ENCODE results near the gene SAMM50.
A peak's percentile ranks its signal among the peaks of the same experiment; 100 is the strongest.

SAMM50 gene

DNA sequence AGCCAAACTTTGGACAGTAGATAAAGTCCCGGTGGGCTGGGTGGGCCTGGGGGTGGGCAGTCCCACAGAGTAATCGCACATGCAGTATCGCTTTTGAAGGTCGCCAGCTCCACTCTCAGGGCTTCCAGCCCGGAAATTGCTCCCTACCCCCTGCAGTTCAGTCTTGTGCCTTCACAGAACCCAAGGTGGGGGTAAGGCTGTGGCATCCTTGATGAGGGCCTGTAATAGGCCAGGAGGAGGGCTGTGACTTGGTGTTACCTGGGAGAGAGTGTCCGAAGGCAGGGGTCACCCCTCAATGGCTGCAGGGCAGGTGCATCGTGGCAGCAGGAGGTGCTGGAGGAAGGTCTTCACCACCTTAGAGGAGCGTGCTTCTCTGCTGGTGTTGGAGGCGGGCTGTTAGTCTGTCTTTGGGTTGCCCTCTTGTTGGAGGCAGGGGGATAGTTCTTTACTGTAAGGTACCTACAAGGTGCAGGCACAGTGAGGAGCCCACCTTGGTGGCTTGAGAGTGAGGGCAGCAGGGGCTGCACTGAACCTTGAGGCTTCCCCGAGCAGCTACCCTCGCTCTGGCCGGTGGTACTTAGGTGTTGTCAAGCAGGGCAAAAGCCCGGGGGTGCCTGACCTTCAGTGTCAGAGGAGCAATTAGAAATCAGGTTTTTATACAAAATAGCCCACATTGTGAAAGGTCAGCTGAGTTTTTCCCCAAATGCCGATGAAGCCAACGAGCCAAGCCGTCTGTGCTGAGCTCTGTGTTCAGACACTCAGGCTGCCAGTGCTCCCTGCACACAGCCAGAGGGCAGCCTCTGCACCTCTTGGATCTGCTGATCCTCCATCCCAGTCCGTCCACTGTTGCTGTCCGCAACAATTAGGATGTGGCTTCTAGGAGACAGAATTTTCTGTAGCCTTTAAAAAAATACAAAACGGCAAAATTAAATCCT is 21.9 kb downstream of the SAMM50 start:
- DNase-seq (ENCODE audit: low read depth) = no peak

DNA sequence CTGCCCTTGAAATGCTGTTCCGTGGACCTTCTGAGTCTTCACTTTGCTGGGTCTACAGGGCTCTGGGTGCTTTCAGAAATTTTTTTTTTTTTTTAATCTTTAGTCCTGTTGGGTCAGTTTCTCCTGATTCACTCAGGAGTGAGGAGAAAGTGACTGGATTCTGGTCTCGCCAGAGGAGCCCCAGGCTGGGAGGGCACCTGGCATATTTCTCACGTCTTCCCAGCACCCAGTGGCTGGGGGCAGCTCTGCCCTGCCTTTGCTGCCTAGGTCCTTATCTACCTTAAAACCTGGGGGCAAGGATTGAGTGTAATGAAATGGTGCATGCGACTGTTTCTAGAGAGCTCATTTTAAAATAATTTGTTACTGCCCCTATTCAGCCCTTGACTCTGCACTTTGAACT is 23.3 kb downstream of the SAMM50 start:
- no peak for DNase-seq (ENCODE audit: low read depth)

- DNase-seq (ENCODE audit: low read depth) = no peak
Observed at GRCh38 chr22:43980579-43980978, 25.3 kb downstream of the SAMM50 start.

DNA sequence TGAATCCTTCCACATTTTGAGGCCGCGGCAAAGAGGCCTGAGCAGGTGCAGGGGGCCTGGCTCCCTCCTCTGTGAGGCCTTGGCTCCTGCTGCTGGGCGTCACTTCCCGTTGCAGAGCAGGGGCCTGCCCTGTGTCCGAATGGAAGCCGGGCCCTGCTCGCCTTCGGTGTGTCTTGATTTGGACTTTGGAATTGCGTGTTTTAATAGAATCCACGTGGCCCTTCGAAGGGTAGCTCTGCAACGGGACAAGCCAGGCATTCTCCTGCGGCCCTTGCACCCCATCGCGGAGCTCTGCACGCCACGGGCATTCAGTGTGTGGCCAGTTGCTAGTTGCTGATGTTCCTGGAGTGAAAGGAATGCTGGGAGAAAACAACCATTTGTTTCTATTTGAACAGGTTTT is 25.8 kb downstream of the SAMM50 start:
- DNase-seq (ENCODE audit: low read depth) = no peak

DNA sequence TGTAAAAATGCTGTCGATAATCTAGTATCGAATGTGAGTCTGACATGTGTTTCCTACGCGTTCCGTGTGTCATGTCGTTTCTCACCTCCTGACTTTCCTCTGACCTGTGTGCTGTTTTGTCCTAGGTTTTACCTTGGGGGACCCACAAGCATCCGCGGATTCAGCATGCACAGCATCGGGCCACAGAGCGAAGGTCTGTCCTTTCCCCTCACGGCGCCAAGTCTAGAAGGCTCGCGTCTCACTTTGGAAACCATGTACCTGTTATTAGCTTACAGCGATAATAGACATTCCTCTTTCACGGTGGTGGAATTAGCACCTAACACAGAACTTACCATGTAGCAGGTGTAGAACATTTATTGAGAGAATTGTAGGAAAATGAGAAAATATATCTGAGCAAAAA is 28.6 kb downstream of the SAMM50 start:
- DNase-seq (ENCODE audit: low read depth) = no peak

DNA sequence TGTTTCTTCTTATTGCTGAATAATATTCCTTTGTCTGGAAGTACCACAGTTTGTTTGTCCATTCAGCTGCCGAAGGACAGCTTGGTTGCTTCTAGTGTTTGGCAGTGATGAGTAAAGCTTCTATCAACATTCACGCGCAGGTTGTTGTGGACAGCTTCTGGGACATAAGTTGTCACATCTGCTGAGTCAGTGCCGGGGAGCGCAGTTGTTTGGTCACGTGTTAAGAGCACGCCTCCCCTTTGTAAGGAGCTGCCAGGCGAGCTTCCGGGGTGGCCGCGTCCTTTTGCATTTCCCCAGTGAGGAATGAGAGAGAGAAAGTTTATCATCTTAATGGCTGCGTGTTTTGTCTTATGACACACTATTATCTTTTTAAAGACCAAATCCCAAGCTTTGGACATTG is 30.3 kb downstream of the SAMM50 start:
- no peak for DNase-seq (ENCODE audit: low read depth)

DNA sequence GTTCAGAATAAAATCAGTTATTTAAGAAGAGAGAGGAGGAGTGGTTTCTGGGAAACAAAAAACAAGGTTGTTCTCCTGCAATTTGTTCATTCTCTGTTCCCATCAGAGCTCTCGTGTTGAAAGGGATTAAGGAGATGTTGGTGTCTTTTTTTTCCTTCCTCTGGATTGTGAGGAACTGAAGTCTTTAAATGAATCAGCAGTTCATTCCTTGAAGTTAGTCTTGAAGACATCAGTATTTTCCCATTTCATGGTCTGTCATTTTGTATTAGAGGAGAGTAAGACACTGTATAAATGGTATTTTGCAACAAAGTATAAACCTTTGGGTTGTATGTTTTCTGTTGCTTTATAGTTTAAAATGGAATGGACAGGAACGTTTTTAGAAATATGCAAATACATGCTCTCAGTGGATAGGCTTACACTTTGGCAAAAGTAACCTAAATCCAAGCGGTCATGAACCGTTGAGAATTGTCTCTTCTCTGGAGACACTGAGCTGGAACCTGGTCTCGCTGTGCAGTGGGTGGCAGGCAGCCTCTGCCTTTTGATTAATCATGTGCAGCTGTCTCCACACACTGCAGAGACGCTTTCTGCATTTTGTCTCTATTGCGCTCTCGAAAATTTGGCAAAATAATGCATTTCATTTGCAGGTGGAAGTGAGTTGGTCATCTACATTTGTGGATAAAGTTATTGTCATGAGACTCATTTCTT is 33.0 kb downstream of the SAMM50 start:
- DNase-seq (ENCODE audit: low read depth) = no peak

DNA sequence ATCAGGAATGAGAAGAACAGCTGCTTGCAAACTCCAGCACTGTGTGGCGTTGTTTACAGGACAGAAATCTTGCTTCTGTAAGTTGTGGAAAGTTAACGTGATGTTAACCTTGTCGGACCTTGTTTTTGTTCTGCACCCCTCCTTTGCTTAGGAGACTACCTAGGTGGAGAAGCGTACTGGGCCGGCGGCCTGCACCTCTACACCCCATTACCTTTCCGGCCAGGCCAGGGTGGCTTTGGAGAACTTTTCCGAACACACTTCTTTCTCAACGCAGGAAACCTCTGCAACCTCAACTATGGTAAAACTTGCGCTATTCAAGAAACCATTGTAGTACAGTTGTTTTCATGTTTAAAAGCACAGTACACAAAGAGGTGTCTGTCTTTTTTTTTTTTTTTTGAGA is 33.7 kb downstream of the SAMM50 start:
- no peak for DNase-seq (ENCODE audit: low read depth)

- DNase-seq (ENCODE audit: low read depth) = no peak
Observed at GRCh38 chr22:43990044-43990443, 34.8 kb downstream of the SAMM50 start.

GRCh38 chr22:43991316-43992020 is 36.2 kb downstream of the SAMM50 start:
- no peak for DNase-seq (ENCODE audit: low read depth)

DNA sequence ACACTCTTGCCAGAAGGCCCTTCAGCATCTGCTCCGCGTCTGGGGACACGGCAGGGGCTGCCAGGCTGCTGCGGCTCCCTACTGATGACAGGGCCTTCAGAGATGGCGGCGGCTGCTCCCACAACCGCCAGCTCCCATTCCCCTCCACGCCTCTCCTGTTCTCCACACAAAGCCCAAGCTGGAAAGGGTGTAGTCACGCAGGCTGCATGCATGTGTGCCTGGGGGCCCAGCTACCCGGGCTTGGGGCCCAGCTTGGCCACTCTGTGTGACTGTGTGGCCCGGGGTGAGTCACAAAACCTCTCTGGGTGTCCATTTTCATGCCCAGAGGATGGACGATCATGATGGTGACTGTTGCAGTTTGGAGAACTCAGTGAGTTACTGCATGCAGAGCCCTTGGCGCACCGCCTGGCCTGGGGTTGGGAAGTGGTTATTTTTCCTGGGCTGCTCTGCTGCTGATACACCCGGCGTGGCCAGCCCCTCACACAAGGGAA is 37.1 kb downstream of the SAMM50 start:
- DNase-seq (ENCODE audit: low read depth) = no peak

DNA sequence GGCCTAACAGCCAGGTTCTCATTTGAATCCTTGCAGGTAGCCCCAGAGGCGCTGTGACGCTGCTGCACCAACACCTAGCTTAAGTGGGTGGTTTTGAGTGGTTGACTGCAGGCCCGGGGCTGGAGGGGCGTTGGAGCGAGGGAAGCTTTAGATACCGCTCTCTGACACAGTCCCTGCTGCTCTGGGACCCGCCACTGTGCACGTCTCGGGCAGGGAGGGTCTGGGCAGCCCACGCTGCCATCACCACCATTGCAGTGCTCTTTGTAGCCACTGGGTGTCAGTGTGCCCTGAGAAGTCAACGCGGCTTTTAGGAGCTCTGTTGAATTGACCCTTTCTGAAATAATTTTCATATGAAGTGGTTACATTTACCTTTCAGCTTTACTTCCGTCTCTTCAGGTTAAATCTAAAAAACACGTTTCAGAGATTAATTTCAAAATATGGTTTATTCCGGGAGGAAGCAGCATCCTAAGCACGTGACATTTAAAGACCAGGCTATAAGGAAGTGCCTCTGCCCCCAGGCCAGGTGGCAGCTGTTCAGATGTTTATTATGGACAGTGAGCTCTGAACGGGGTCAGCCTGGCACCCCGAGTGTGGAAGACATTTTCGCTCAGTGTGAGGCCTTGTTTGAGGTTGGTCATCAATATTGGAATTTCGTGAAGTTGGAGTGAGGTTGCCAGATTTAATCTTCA is 38.0 kb downstream of the SAMM50 start:
- no peak for DNase-seq (ENCODE audit: low read depth)

GRCh38 chr22:43994006-43994405 is 38.8 kb downstream of the SAMM50 start:
- DNase-seq (ENCODE audit: low read depth) = no peak

- DNase-seq (ENCODE audit: low read depth) = no peak
Observed at GRCh38 chr22:43994416-43994815, 39.2 kb downstream of the SAMM50 start.

DNA sequence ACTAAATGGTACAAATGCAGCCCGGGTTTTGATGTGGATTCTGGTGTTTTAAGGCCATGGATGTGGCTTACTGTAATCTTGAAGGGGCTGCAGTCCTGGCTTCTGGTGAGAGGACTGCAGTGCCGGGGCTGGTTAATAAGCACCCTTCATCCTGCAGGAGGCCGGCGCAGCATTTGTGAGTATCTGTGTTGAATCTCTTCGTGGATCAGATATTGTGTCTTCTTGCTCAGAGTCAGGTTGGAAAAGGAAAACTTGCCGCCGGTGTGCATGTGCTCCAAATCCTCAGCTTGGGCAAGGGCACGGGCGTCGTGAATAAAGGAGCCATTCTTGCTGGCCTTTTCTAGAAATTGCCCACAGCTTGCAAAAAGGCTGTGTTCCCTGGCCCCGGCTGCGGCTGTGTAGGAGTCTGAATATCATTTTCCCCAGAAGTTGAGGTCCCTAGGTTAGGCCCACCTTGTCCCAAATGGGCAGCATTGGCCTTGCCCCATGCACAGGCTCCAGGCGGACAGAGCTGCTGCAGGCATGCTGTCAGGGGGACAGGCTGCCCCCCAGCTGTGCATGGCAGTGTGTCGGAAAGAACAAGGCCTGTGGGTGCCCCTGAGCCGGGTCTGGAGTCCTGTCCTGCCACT is 39.9 kb downstream of the SAMM50 start:
- no peak for DNase-seq (ENCODE audit: low read depth)

DNA sequence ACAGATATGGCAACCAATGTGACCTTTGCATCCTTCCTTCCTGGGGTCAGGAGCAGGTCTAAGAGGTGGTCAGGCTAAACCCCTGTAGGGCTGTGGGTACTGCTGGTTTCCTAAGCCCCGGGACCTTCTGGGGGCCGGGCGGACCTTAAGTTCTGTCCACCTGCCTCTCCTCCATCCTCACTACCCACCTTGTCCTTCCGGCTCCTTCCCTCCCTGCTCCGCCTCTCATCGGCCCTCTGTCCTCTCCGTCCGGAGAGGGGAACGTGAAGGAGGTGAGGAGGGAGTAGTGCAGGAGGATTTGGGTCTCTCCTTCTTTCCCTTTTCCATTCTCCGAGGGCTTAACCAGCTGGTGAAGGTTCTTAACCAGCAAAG is 40.5 kb downstream of the SAMM50 start:
- no peak for DNase-seq (ENCODE audit: low read depth)

GRCh38 chr22:43996170-43996980 is 41.1 kb downstream of the SAMM50 start:
- peak; percentile 46 for DNase-seq (ENCODE audit: low read depth)

DNA sequence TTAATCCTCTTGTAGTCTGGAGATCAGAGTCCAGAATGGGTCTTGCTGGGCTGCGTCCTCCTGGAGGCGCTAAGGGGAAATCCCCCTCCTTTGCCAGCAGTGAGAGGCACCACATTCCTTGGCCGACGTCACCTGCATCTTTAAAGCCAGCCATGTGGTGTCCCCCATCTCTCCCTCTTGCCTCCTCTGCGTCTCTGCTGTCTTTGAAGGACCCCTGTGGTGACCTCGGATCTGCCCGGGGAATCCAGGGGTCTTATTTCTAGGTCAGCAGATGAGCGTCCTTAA is 41.7 kb downstream of the SAMM50 start:
- no peak for DNase-seq (ENCODE audit: low read depth)

DNA sequence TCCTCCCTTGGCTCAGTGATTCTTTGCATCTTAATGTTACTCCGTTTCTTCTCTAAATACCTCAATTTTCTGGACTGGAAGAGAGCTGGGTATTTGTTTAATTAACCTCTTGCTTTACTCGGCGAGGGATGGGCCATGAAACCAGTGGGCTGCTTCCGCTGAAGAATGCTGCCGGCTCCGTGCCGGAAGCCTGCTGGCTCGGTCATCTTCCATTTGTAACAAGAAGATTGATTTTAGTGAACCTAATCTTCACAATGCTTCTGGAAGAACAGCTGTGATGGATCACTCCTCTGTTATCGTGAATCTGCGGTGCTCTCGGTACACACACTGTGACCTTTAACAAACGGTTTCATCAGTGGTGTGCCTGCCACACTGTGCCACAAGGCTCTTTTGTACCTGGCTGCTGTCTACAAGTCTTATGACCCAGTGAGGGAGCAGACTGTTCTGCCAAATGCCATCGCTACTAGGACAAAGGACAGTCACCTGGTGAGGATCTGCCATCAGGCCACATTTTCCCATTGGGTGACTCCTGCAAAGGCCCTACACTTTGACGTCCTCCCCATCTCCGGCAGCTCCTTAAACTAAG is 43.5 kb downstream of the SAMM50 start:
- no peak for DNase-seq (ENCODE audit: low read depth)

DNA sequence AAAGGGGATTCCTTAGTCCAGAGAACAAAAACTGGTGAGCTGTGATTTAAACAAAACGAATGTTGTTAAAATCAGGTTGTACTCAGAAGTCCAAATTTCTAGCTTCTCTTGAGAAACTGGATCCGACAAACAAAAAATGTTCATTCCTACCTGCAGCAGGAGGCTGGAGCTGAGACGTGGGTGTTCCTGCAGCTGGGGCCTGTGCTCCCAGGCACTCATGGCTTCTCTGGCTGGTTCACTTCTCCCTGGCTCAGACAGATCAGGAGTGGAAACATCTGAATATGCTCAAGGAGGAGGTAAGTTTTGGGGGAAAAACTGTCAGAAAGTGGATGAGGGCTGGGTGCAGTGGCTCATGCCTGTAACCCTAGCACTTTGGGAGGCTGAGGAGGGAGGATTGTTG is 44.1 kb downstream of the SAMM50 start:
- DNase-seq (ENCODE audit: low read depth) = no peak

DNA sequence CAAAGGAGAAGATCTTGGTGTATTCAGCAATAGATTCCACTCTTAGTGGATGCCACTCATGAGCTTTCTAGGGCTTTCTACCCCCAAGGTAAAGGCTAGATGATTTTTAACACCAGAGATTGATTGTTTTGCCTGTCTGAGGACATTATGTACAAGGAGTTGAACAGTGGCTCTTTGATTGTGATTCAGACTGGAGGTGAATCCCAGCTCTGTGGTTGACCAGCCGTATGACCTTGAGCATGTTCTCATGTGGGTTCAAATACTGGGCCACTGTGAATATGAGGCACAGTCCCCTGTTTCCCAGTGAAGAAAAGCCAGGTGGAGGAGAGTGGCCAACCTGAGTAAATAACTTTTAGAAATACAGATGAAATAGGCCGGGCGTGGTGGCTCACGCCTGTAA is 44.9 kb downstream of the SAMM50 start:
- no peak for DNase-seq (ENCODE audit: low read depth)

All from T-helper 22 cell (primary cell).